K562 (cell line): ENCODE data around the gene USP22. TPM values are rescaled to one million over a fixed set of nuclear protein-coding genes. Genes with fewer than 3 reads are reported as not detected.

Experiments
- ETV1 ChIP-seq: fragments of 450-650 bp; conservative IDR thresholded peaks from 2 replicates; pipeline ENCODE4 v1.6.1; 2016; ENCODE audit warnings: missing genetic modification characterization, control low read depth, low read depth, missing compliant biosample characterization
- FOXK1 ChIP-seq: sonication (generic); formaldehyde crosslinking; IDR thresholded peaks from 2 replicates; pipeline ENCODE4 v1.8.0; 2022; ENCODE audit warnings: missing genetic modification reagents, mild to moderate bottlenecking, borderline replicate concordance
- MAFK ChIP-seq: IDR thresholded peaks from 2 replicates; pipeline ENCODE4 v1.6.1; 2011; ENCODE audit warnings: low read length, improper control_type of control experiment
- MCM5 ChIP-seq: fragments of 450-650 bp; IDR thresholded peaks from 2 replicates; pipeline ENCODE4 v1.6.1; 2016; ENCODE audit warnings: low read depth
- MNT ChIP-seq, 2 experiments: fragments of 450-650 bp; conservative IDR thresholded peaks; 2 replicates each; pipeline ENCODE4 v1.6.1; 2017; ENCODE audit warnings: mild to moderate bottlenecking in 2 of 2, moderate library complexity in 2 of 2
- NFIC ChIP-seq: fragments of 450-650 bp; IDR thresholded peaks from 2 replicates; pipeline ENCODE4 v1.6.1; 2017; ENCODE audit warnings: mild to moderate bottlenecking, inconsistent platforms
- PATZ1 ChIP-seq: fragments of 250-450 bp; sonication (Bioruptor Pico); IDR thresholded peaks from 2 replicates; pipeline ENCODE4 v1.5.0; 2020; ENCODE audit warnings: mild to moderate bottlenecking, borderline replicate concordance
- PKNOX1 ChIP-seq: fragments of 450-650 bp; IDR thresholded peaks from 2 replicates; pipeline ENCODE4 v1.6.1; 2016
- POLR2G ChIP-seq: fragments of 200-400 bp; formaldehyde crosslinking; IDR thresholded peaks from 2 replicates; pipeline ENCODE4 v1.6.1; 2017; ENCODE audit warnings: low read depth, mild to moderate bottlenecking, antibody characterized with exemption, low read length, moderate library complexity
- PTRF ChIP-seq: fragments of 450-650 bp; IDR thresholded peaks from 2 replicates; pipeline ENCODE4 v1.6.1; 2016; ENCODE audit warnings: mild to moderate bottlenecking, missing genetic modification characterization, missing compliant biosample characterization
- SMAD4 ChIP-seq: fragments of 250-450 bp; sonication (Bioruptor Pico); conservative IDR thresholded peaks from 2 replicates; pipeline ENCODE4 v1.8.0; 2021; ENCODE audit warnings: inconsistent platforms, mild to moderate bottlenecking, moderate library complexity
- TCF15 ChIP-seq: fragments of 250-450 bp; sonication (Bioruptor Pico); IDR thresholded peaks from 2 replicates; pipeline ENCODE4 v1.8.0; 2022; ENCODE audit warnings: moderate library complexity, mild to moderate bottlenecking, inconsistent platforms
- THAP7 ChIP-seq: fragments of 250-450 bp; sonication (Bioruptor Pico); IDR thresholded peaks from 2 replicates; pipeline ENCODE4 v1.5.0; 2021
- ZBTB17 ChIP-seq: fragments of 450-650 bp; formaldehyde crosslinking; IDR thresholded peaks from 2 replicates; pipeline ENCODE4 v1.4.0; 2020; ENCODE audit warnings: mild to moderate bottlenecking
- ZBTB7A ChIP-seq: IDR thresholded peaks from 2 replicates; pipeline ENCODE4 v1.6.1; 2011; ENCODE audit warnings: low read depth, mild to moderate bottlenecking, low read length, moderate library complexity, borderline replicate concordance; ENCODE audit not compliant: control insufficient read depth
- ZNF639 ChIP-seq, 2 experiments: fragments of 200-800 bp in 1 of 2; sonication (Bioruptor generic) in 1 of 2; sonication (generic) in 1 of 2; formaldehyde crosslinking in 1 of 2; IDR thresholded peaks in 1 of 2; conservative IDR thresholded peaks in 1 of 2; 2 replicates each; pipeline versions ENCODE4 v1.5.0 to v1.6.1; 2016 to 2020; ENCODE audit warnings: missing compliant biosample characterization in 1 of 2, missing genetic modification characterization in 1 of 2, missing genetic modification reagents in 1 of 2
- ZNF695 ChIP-seq: fragments of 450-650 bp; formaldehyde crosslinking; IDR thresholded peaks from 2 replicates; pipeline ENCODE4 v1.4.0; 2020; ENCODE audit warnings: mild to moderate bottlenecking, moderate library complexity
- ZNF785 ChIP-seq: fragments of 250-450 bp; sonication (Bioruptor Pico); IDR thresholded peaks from 2 replicates; pipeline ENCODE4 v1.4.0; 2020; ENCODE audit warnings: mild to moderate bottlenecking
- polyA plus RNA-seq, 8 experiments: library from polyadenylated mRNA; depleted of rRNA in 4 of 8; stranded (reverse) in 5 of 8; unstranded in 3 of 8; fragments of >200 nt; fragmentation: Nextera tagmentation in 2 of 8; fragmentation: Illumina TruSeq in 1 of 8; extraction: Ambion mirVana in 2 of 8; extraction: Trizol in 1 of 8; gene quantifications; 2 replicates each; pipeline versions ENCODE4 v1.2.1 to v1.2.3, GENCODE V29; 2011 to 2014; ENCODE audit warnings: inconsistent platforms in 1 of 8, missing spikeins in 1 of 8
- total RNA-seq, 7 experiments: library from RNA; depleted of rRNA in 6 of 7; stranded (reverse); fragments of >200 nt in 6 of 7; fragmentation: Illumina TruSeq in 2 of 7; extraction: Trizol in 2 of 7; gene quantifications; 2 replicates each; pipeline versions ENCODE4 v1.2.1 to v1.2.3, GENCODE V29; 2011 to 2021; ENCODE audit warnings: low replicate concordance in 1 of 7

The USP22 gene
- total and polyA plus RNA-seq, 9 of the 15 experiments (the other 6 are each of a cell fraction or from before 2014, with no cell fraction given) = 6.5 to 113 (median 58.9) TPM

- no peak for TF ChIP-seq TCF15 (CRISPR knock-in tag)
- TF ChIP-seq ZNF639 (CRISPR knock-in tag; conservative IDR thresholded peaks at IDR 0.05 in 1 of 2, IDR thresholded peaks at IDR 0.05 in 1 of 2) = no peak
- no peak for TF ChIP-seq ZNF695 (CRISPR knock-in tag)
- no peak for TF ChIP-seq NFIC
- TF ChIP-seq ZBTB17 (CRISPR knock-in tag) = no peak
- TF ChIP-seq ZBTB7A = no peak
- TF ChIP-seq MNT (conservative IDR thresholded peaks at IDR 0.05) = no peak
- TF ChIP-seq ZNF785 = no peak
- no peak for TF ChIP-seq THAP7 (CRISPR knock-in tag)
- no peak for TF ChIP-seq MAFK
- no peak for TF ChIP-seq FOXK1
- peak; percentile 58 for TF ChIP-seq PKNOX1
- no peak for TF ChIP-seq POLR2G
- peak; percentile 77 for TF ChIP-seq SMAD4 (CRISPR knock-in tag)
- TF ChIP-seq PTRF (tag) = no peak
- peak; percentile 74 for TF ChIP-seq ETV1
- no peak for TF ChIP-seq PATZ1 (CRISPR knock-in tag)
- no peak for TF ChIP-seq MCM5
- TF ChIP-seq, all 486 proteins: peak for 29
Measured at GRCh38 chr17:21034340-21035235, 8.2 kb downstream of the USP22 start (continued).
